GM12874 (cell line): Measurements from ENCODE around the gene TMEM222.

Experiments used
- TF ChIP-seq, protein P1 (sequence below): IDR thresholded peaks from 2 replicates; pipeline ENCODE4 v1.5.1; 2011; ENCODE audit warnings: low read depth, mild to moderate bottlenecking, control low read depth, low read length, moderate library complexity; ENCODE audit not compliant: insufficient read depth

The TMEM222 gene

DNA sequence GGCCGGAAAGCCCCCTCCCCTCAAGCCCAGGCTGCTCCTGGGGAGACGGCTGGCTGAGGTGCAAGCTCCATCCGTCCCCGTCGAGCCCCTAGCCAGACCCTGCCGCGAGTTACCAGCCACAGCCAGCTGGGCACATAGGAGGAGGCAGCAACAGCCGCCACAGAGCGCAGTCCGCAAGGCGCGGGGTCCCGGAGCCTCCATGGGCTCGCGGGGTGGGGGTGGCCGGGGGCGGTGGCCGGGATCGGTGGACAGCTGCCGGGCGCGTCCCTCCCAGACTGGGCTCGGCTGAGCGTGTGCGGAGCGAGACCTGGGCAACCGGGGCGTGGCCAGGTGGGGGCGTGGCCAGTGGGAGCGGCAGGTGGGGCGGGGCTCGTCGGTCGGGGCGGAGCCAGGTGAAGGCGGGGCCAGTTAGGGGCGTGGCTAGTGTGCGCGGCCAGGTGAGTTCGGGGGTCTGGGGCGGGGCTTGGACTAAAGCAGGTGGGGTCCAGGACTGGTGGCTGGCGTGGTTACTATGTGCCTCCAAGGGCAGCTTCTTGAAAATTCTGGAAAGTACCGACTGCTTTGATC lies 61.2 kb downstream of the TMEM222 start, which contains the start of gene CD164L2:
Gene CD164L2, minus strand, starts transcription at position 295 of the 567 bp plus-strand sequence. Its CDS starts 94 bp downstream, at position 201.
- TF ChIP-seq, protein P1, sequence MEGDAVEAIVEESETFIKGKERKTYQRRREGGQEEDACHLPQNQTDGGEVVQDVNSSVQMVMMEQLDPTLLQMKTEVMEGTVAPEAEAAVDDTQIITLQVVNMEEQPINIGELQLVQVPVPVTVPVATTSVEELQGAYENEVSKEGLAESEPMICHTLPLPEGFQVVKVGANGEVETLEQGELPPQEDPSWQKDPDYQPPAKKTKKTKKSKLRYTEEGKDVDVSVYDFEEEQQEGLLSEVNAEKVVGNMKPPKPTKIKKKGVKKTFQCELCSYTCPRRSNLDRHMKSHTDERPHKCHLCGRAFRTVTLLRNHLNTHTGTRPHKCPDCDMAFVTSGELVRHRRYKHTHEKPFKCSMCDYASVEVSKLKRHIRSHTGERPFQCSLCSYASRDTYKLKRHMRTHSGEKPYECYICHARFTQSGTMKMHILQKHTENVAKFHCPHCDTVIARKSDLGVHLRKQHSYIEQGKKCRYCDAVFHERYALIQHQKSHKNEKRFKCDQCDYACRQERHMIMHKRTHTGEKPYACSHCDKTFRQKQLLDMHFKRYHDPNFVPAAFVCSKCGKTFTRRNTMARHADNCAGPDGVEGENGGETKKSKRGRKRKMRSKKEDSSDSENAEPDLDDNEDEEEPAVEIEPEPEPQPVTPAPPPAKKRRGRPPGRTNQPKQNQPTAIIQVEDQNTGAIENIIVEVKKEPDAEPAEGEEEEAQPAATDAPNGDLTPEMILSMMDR: no peak

DNA sequence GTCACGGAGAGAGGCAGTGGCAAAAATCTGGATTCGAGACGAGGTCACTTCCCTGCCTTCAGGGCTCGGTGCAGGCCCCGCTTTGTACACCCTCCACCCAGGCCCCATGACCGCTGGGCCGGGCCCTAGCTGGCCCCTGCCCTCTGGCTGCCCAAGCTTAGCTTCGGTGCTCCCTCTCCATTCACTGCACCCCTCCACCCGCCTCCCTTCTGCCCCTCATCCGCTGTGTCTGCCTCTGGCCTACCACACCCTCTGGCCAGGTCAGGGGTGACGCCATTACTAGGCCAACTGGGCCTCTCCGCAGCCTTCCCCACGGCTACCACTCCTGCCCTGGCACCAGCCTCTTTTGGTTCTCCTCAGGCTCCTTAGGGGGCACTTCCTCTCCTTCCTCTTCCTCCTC lies 61.7 kb downstream of the TMEM222 start:
- TF ChIP-seq, protein P1: no peak
